HEK293 (cell line): Measurements from ENCODE around the gene POLE3.
A peak's percentile ranks its signal among the peaks of the same experiment; 100 is the strongest.

Experiments
- CTCF ChIA-PET: fragments of 350-600 bp; formaldehyde crosslinking; extraction: SDS; loops from one replicate; lab custom pipeline; 2021; ENCODE audit warnings: antibody characterized with exemption; lab: Yijun Ruan, JAX
- POLR2A ChIA-PET: fragments of 300-600 bp; formaldehyde crosslinking; extraction: SDS; loops from one replicate; lab custom pipeline; 2020; ENCODE audit warnings: antibody characterized with exemption, inconsistent platforms; lab: Yijun Ruan, JAX
- H3K27ac ChIP-seq: fragments of 200-500 bp; sonication (Bioruptor generic); 2 replicates; pipeline ENCODE4 v1.5.1; 2014; ENCODE audit warnings: low read depth, low read length, control low read depth, inconsistent platforms; ENCODE audit errors: extremely low read depth
- H3K36me3 ChIP-seq, 2 experiments: fragments of 200-500 bp in 1 of 2; sonication (Bioruptor generic) in 1 of 2; 1 replicate in 1 of 2; 2 replicates in 1 of 2; pipeline ENCODE4 v1.5.1; 2014 to 2017; ENCODE audit warnings: inconsistent platforms in 2 of 2, low read length in 2 of 2; ENCODE audit not compliant: control insufficient read depth in 2 of 2, insufficient read depth in 1 of 2
- H3K4me1 ChIP-seq: fragments of 200-500 bp; sonication (Bioruptor generic); 2 replicates; pipeline ENCODE4 v1.5.1; 2014; ENCODE audit warnings: mild to moderate bottlenecking, low read length, inconsistent platforms; ENCODE audit not compliant: control insufficient read depth, insufficient read depth
- H3K4me3 ChIP-seq: 2 replicates; pipeline ENCODE4 v1.5.1; 2011; ENCODE audit warnings: low read depth, mild to moderate bottlenecking, control low read depth, low read length, moderate library complexity
- H3K9me3 ChIP-seq: fragments of 200-500 bp; sonication (Bioruptor generic); 2 replicates; pipeline ENCODE4 v1.5.1; 2014; ENCODE audit warnings: low read depth, low read length, inconsistent platforms; ENCODE audit not compliant: control insufficient read depth, insufficient read depth
- CTCF ChIP-seq: fragments of 450-650 bp; formaldehyde crosslinking; IDR thresholded peaks from 2 replicates; pipeline ENCODE4 v1.5.1; 2016; ENCODE audit warnings: missing biosample characterization, missing genetic modification characterization
- GLIS2 ChIP-seq: fragments of 450-650 bp; formaldehyde crosslinking; IDR thresholded peaks from 2 replicates; pipeline ENCODE4 v1.5.1; 2016; ENCODE audit warnings: missing biosample characterization, missing genetic modification characterization
- HOXC10 ChIP-seq: sonication (generic); formaldehyde crosslinking; IDR thresholded peaks from 2 replicates; pipeline ENCODE4 v1.8.1; 2023; ENCODE audit warnings: mild to moderate bottlenecking, missing genetic modification reagents
- MEIS1 ChIP-seq: sonication (generic); formaldehyde crosslinking; IDR thresholded peaks from 2 replicates; pipeline ENCODE4 v1.8.1; 2022; ENCODE audit warnings: missing genetic modification reagents, mild to moderate bottlenecking, borderline replicate concordance
- MYNN ChIP-seq: fragments of 450-650 bp; formaldehyde crosslinking; IDR thresholded peaks from 2 replicates; pipeline ENCODE4 v1.5.1; 2016; ENCODE audit warnings: missing biosample characterization, missing genetic modification characterization, borderline replicate concordance
- ZBTB6 ChIP-seq: fragments of 450-650 bp; formaldehyde crosslinking; IDR thresholded peaks from 2 replicates; pipeline ENCODE4 v1.5.1; 2017; ENCODE audit warnings: missing biosample characterization, missing genetic modification characterization
- ZFHX2 ChIP-seq: fragments of 450-650 bp; formaldehyde crosslinking; conservative IDR thresholded peaks from 2 replicates; pipeline ENCODE4 v1.5.1; 2016; ENCODE audit warnings: missing biosample characterization, missing genetic modification characterization
- ZFP3 ChIP-seq: fragments of 450-650 bp; formaldehyde crosslinking; IDR thresholded peaks from 2 replicates; pipeline ENCODE4 v1.5.1; 2016; ENCODE audit warnings: low read depth, missing biosample characterization, missing genetic modification characterization
- ZNF16 ChIP-seq: fragments of 450-650 bp; formaldehyde crosslinking; IDR thresholded peaks from 2 replicates; pipeline ENCODE4 v1.5.1; 2016; ENCODE audit warnings: low read depth, missing biosample characterization, missing genetic modification characterization
- ZNF239 ChIP-seq: fragments of 450-650 bp; formaldehyde crosslinking; IDR thresholded peaks from 2 replicates; pipeline ENCODE4 v1.5.1; 2016; ENCODE audit warnings: missing biosample characterization, missing genetic modification characterization
- ZNF335 ChIP-seq: fragments of 450-650 bp; formaldehyde crosslinking; conservative IDR thresholded peaks from 2 replicates; pipeline ENCODE4 v1.5.1; 2016; ENCODE audit warnings: missing biosample characterization, missing genetic modification characterization
- ZNF423 ChIP-seq: fragments of 450-650 bp; formaldehyde crosslinking; IDR thresholded peaks from 2 replicates; pipeline ENCODE4 v1.5.1; 2016; ENCODE audit warnings: missing biosample characterization, missing genetic modification characterization
- ZNF513 ChIP-seq: fragments of 450-650 bp; IDR thresholded peaks from 2 replicates; pipeline ENCODE4 v1.5.1; 2018; ENCODE audit warnings: missing biosample characterization, missing genetic modification characterization
- ZNF658 ChIP-seq: fragments of 450-650 bp; formaldehyde crosslinking; IDR thresholded peaks from 2 replicates; pipeline ENCODE4; 2016; ENCODE audit warnings: missing biosample characterization, missing genetic modification characterization
- ZNF677 ChIP-seq: fragments of 450-650 bp; IDR thresholded peaks from 2 replicates; pipeline ENCODE4 v1.5.0; 2018; ENCODE audit warnings: missing biosample characterization, mild to moderate bottlenecking, missing genetic modification characterization, moderate library complexity
- ZNF837 ChIP-seq: fragments of 450-650 bp; formaldehyde crosslinking; IDR thresholded peaks from 2 replicates; pipeline ENCODE4 v1.5.1; 2016; ENCODE audit warnings: missing biosample characterization, missing genetic modification characterization
- TF ChIP-seq, protein P1 (sequence below): fragments of 450-650 bp; formaldehyde crosslinking; IDR thresholded peaks from 2 replicates; pipeline ENCODE4 v1.5.1; 2016; ENCODE audit warnings: missing biosample characterization, missing genetic modification characterization
- TF ChIP-seq, protein P2 (sequence below): fragments of 450-650 bp; formaldehyde crosslinking; IDR thresholded peaks from 2 replicates; pipeline ENCODE4 v1.5.1; 2016; ENCODE audit warnings: missing biosample characterization, missing genetic modification characterization

POLE3 gene

GRCh38 chr9:113409883-113410206, 630 bp downstream of the POLE3 start:
- H3K4me3 ChIP-seq, result peak overlapping the region; percentile 62
- no peak for TF ChIP-seq ZNF513 (tag by site-specific recombination)
- peak; percentile 32; the same call in 1 of the 2 replicates for TF ChIP-seq CTCF (tag by site-specific recombination)
- TF ChIP-seq, all 188 proteins: peak for 1
- H3K27ac ChIP-seq, result peak overlapping the region; percentile 67
- POLR2A ChIA-PET, result interaction anchor here (0.7 to 4.0 kb wide), 25 partner anchors 8 to 213 kb away, joined by 3 to 44 read pairs (median 4); partner anchors contain the start of genes ALAD, CDC26, FKBP15 and HDHD3
- peaks cover 13 to 28% of the 10 kb centered on the region in 2 experiments for H3K36me3 ChIP-seq
- peaks cover 6% of the 10 kb centered on the region; the same call in 1 of the 2 replicates for H3K4me1 ChIP-seq
- H3K9me3 ChIP-seq, result no peaks in the 10 kb centered on the region
- CTCF ChIA-PET, result interaction anchor here (0.6 to 2.1 kb wide), 12 partner anchors 8 to 251 kb away, joined by 3 to 14 read pairs (median 3); partner anchors contain the start of genes ALAD and WDR31

DNA sequence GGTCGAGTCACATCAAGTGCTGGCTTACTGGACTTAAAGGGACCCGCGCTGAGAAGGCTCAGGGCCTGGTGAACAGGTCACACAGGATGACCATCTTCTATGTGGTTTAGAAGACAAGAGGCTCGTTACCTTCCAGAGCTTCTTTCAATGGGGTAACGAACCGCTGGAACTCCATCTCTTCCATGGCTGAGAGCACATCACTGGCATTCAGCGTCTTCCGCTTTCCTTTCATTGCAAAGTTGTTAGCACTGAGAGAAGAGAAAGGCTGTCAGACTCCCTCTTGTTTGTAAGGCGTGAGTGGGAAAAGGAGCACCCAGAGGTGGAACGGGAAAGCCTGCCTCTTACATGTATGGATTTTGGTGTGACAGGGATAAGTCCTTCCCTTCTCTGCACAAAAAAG, 994 bp downstream of the POLE3 start:
- Histone ChIP-seq H3K27ac (peak overlapping the region; percentile 67), H3K36me3 (peaks cover 13 to 28% of the 10 kb centered on the region in 2 experiments), H3K4me3 (peak overlapping the region; percentile 62), H3K4me1 (peaks cover 6% of the 10 kb centered on the region; the same call in 1 of the 2 replicates), H3K9me3 (no peaks in the 10 kb centered on the region)
- TF ChIP-seq ZBTB6 (tag by site-specific recombination) (no peak), ZNF239 (tag by site-specific recombination) (no peak), ZNF677 (tag by site-specific recombination) (no peak), ZFHX2 (tag by site-specific recombination) (no peak), ZFP3 (tag by site-specific recombination) (no peak), MYNN (tag by site-specific recombination) (no peak), HOXC10 (CRISPR knock-in tag) (no peak), ZNF335 (tag by site-specific recombination) (no peak), ZNF423 (no peak), ZNF16 (no peak), MEIS1 (no peak), ZNF837 (no peak), GLIS2 (tag by site-specific recombination) (no peak), ZNF658 (tag by site-specific recombination) (no peak)
- TF ChIP-seq, protein P1, sequence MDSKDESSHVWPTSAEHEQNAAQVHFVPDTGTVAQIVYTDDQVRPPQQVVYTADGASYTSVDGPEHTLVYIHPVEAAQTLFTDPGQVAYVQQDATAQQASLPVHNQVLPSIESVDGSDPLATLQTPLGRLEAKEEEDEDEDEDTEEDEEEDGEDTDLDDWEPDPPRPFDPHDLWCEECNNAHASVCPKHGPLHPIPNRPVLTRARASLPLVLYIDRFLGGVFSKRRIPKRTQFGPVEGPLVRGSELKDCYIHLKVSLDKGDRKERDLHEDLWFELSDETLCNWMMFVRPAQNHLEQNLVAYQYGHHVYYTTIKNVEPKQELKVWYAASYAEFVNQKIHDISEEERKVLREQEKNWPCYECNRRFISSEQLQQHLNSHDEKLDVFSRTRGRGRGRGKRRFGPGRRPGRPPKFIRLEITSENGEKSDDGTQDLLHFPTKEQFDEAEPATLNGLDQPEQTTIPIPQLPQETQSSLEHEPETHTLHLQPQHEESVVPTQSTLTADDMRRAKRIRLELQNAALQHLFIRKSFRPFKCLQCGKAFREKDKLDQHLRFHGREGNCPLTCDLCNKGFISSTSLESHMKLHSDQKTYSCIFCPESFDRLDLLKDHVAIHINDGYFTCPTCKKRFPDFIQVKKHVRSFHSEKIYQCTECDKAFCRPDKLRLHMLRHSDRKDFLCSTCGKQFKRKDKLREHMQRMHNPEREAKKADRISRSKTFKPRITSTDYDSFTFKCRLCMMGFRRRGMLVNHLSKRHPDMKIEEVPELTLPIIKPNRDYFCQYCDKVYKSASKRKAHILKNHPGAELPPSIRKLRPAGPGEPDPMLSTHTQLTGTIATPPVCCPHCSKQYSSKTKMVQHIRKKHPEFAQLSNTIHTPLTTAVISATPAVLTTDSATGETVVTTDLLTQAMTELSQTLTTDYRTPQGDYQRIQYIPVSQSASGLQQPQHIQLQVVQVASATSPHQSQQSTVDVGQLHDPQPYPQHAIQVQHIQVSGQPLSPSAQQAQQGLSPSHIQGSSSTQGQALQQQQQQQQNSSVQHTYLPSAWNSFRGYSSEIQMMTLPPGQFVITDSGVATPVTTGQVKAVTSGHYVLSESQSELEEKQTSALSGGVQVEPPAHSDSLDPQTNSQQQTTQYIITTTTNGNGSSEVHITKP, result no peak
- TF ChIP-seq, protein P2, sequence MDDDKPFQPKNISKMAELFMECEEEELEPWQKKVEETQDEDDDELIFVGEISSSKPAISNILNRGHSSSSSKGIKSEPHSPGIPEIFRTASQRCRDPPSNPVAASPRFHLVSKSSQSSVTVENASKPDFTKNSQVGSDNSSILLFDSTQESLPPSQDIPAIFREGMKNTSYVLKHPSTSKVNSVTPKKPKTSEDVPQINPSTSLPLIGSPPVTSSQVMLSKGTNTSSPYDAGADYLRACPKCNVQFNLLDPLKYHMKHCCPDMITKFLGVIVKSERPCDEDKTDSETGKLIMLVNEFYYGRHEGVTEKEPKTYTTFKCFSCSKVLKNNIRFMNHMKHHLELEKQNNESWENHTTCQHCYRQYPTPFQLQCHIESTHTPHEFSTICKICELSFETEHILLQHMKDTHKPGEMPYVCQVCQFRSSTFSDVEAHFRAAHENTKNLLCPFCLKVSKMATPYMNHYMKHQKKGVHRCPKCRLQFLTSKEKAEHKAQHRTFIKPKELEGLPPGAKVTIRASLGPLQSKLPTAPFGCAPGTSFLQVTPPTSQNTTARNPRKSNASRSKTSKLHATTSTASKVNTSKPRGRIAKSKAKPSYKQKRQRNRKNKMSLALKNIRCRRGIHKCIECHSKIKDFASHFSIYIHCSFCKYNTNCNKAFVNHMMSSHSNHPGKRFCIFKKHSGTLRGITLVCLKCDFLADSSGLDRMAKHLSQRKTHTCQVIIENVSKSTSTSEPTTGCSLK, result no peak
- CTCF ChIA-PET, result interaction anchor here (0.7 to 2.1 kb wide), 12 partner anchors 8 to 287 kb away, joined by 3 to 14 read pairs (median 3); partner anchors contain the start of genes ALAD and WDR31
- POLR2A ChIA-PET, result interaction anchor here (0.7 to 4.0 kb wide), 19 partner anchors 8 to 213 kb away, joined by 3 to 44 read pairs (median 5); partner anchors contain the start of genes ALAD, CDC26, FKBP15 and HDHD3
